GM12878 (cell line): ENCODE measurements around the gene MMP1. TPM values are rescaled to one million over a fixed set of nuclear protein-coding genes. Genes with fewer than 3 reads are reported as not detected.

ENCODE experiments used
- ATAC-seq: fragments of 200-7000 bp; cut with Tn5 transposase; 3 replicates; pipeline ENCODE4 v1.9.1; 2020; ENCODE audit warnings: mild to moderate bottlenecking, moderate library complexity
- BruUV-seq: library from RNA; stranded (reverse); fragments of 400-500 nt; replicated peaks from 2 replicates; lab custom pipeline; 2021; lab: Mats Ljungman, UMichigan
- CTCF ChIA-PET: fragments of 300-600 bp; sonication (Branson Sonifier 250); formaldehyde crosslinking; extraction: SDS; loops from one replicate; lab custom pipeline; 2021; ENCODE audit warnings: inconsistent platforms; lab: Yijun Ruan, JAX
- POLR2A ChIA-PET: fragments of 350-600 bp; formaldehyde crosslinking; extraction: SDS; loops from one replicate; lab custom pipeline; 2021; ENCODE audit warnings: inconsistent platforms; lab: Charles Lee
- RAD21 ChIA-PET: fragments of 300-600 bp; sonication (Branson Sonifier 250); formaldehyde crosslinking; loops from one replicate; lab custom pipeline; 2023; ENCODE audit warnings: antibody characterized with exemption; ENCODE audit not compliant: unreplicated experiment; lab: Charles Lee
- SMC1A ChIA-PET: fragments of 300-600 bp; sonication (Branson Sonifier 250); formaldehyde crosslinking; loops from one replicate; lab custom pipeline; 2023; ENCODE audit not compliant: unreplicated experiment, uncharacterized antibody; lab: Charles Lee
- DNase-seq: peaks from one replicate; pipeline ENCODE4 v3.0.0-alpha.2; 2011; ENCODE audit warnings: low read depth, low spot score
- FAIRE-seq: peaks from 3 replicates; lab custom pipeline; 2011; peaks lifted over from hg19 to GRCh38; lab: Jason Lieb, UNC
- H2AFZ ChIP-seq: 2 replicates; pipeline ENCODE4 v1.6.0; 2011; ENCODE audit warnings: low read depth, low read length, control low read depth; ENCODE audit not compliant: control insufficient read depth
- H3K27ac ChIP-seq: 2 replicates; pipeline ENCODE4 v1.5.1; 2011; ENCODE audit warnings: control low read depth; ENCODE audit not compliant: control insufficient read depth, insufficient read depth
- H3K27me3 ChIP-seq, 2 experiments: replicated peaks in 1 of 2; 2 replicates each; pipeline versions ENCODE4 v1.6.0 to v1.6.1; 2011; ENCODE audit warnings: low read length in 1 of 2; ENCODE audit not compliant: control insufficient read depth in 2 of 2, insufficient read depth in 2 of 2
- H3K36me3 ChIP-seq, 2 experiments: 2 replicates each; pipeline ENCODE4 v1.5.1; 2011; ENCODE audit warnings: low read length in 1 of 2; ENCODE audit not compliant: control insufficient read depth in 2 of 2, insufficient read depth in 2 of 2
- H3K4me1 ChIP-seq: 2 replicates; pipeline ENCODE4 v1.6.1; 2011; ENCODE audit warnings: mild to moderate bottlenecking, low read length, moderate library complexity, mixed read lengths; ENCODE audit not compliant: control insufficient read depth, insufficient read depth
- H3K4me2 ChIP-seq: 2 replicates; pipeline ENCODE4 v1.6.0; 2011; ENCODE audit warnings: control low read depth; ENCODE audit not compliant: control insufficient read depth, insufficient read depth
- H3K4me3 ChIP-seq: fragments of 200-600 bp; sonication (generic); 2 replicates; pipeline ENCODE4 v1.5.1; 2016
- H3K79me2 ChIP-seq: 2 replicates; pipeline ENCODE4 v1.6.0; 2011; ENCODE audit warnings: low read length; ENCODE audit not compliant: control insufficient read depth, insufficient read depth
- H3K9ac ChIP-seq: 2 replicates; pipeline ENCODE4 v1.8.0; 2011; ENCODE audit warnings: low read length, control low read depth, mixed read lengths; ENCODE audit not compliant: control insufficient read depth, insufficient read depth
- H3K9me3 ChIP-seq: replicated peaks from 3 replicates; pipeline ENCODE4 v1.5.1; 2011; ENCODE audit warnings: mild to moderate bottlenecking, low read length; ENCODE audit not compliant: control insufficient read depth, insufficient read depth
- H4K20me1 ChIP-seq: 2 replicates; pipeline ENCODE4 v1.6.0; 2011; ENCODE audit not compliant: control insufficient read depth, insufficient read depth
- BHLHE40 ChIP-seq, 2 experiments: fragments of 450-650 bp in 1 of 2; IDR thresholded peaks; 2 replicates each; pipeline ENCODE4 v1.6.1; 2011 to 2017; ENCODE audit warnings: low read depth in 2 of 2, borderline replicate concordance in 1 of 2, improper control_type of control experiment in 1 of 2, low read length in 1 of 2, mild to moderate bottlenecking in 1 of 2
- CTCF ChIP-seq, 3 experiments: IDR thresholded peaks in 2 of 3; conservative IDR thresholded peaks in 1 of 3; 2 replicates each; pipeline ENCODE4 v1.5.1; 2011; ENCODE audit warnings: low read depth in 3 of 3, low read length in 3 of 3, mild to moderate bottlenecking in 3 of 3, control low read depth in 2 of 3, moderate library complexity in 2 of 3, inconsistent platforms in 1 of 3, mixed read lengths in 1 of 3; ENCODE audit not compliant: control insufficient read depth in 2 of 3, insufficient read depth in 1 of 3; ENCODE audit errors: extremely low read depth in 1 of 3
- FOS ChIP-seq: IDR thresholded peaks from 3 replicates; pipeline ENCODE4 v1.6.1; 2011; ENCODE audit warnings: borderline replicate concordance; ENCODE audit not compliant: insufficient read length; ENCODE audit errors: extremely low read depth
- KDM1A ChIP-seq: fragments of 200-600 bp; sonication (generic); IDR thresholded peaks from 2 replicates; pipeline ENCODE4 v1.6.1; 2016; ENCODE audit warnings: borderline replicate concordance
- MEF2A ChIP-seq: IDR thresholded peaks from 2 replicates; pipeline ENCODE4 v1.6.1; 2011; ENCODE audit warnings: low read depth, mild to moderate bottlenecking, low read length, moderate library complexity; ENCODE audit not compliant: insufficient read depth
- PML ChIP-seq: IDR thresholded peaks from 2 replicates; pipeline ENCODE4 v1.6.1; 2012; ENCODE audit warnings: low read length, inconsistent platforms
- SIN3A ChIP-seq: IDR thresholded peaks from 2 replicates; pipeline ENCODE4 v1.6.1; 2012; ENCODE audit warnings: low read depth, low read length, improper control_type of control experiment
- SUZ12 ChIP-seq: fragments of 200-600 bp; sonication (generic); IDR thresholded peaks from one replicate; pipeline ENCODE4 v1.6.1; 2018; ENCODE audit warnings: antibody characterized with exemption, mild to moderate bottlenecking; ENCODE audit not compliant: unreplicated experiment
- ZBTB11 ChIP-seq: fragments of 450-650 bp; formaldehyde crosslinking; IDR thresholded peaks from 2 replicates; pipeline ENCODE4 v1.5.0; 2022; ENCODE audit warnings: mild to moderate bottlenecking, missing genetic modification characterization
- ZBTB33 ChIP-seq: fragments of 450-650 bp; IDR thresholded peaks from 2 replicates; pipeline ENCODE4 v1.6.1; 2017; ENCODE audit warnings: mild to moderate bottlenecking
- ZZZ3 ChIP-seq: IDR thresholded peaks from 2 replicates; pipeline ENCODE4 v1.6.1; 2011; ENCODE audit warnings: low read depth; ENCODE audit not compliant: control insufficient read depth, insufficient read length
- in situ Hi-C: fragments of 300-500 bp; cut with MboI; formaldehyde crosslinking; loops from 9 replicates; pipeline ENCODE4 v1.14.3; 2018; ENCODE audit warnings: mixed read lengths
- intact Hi-C: fragments of 100-400 bp; cut with micrococcal nuclease; formaldehyde crosslinking; loops from one replicate; pipeline ENCODE4 v1.14.2; 2022; ENCODE audit not compliant: unreplicated experiment
- polyA plus RNA-seq, 11 experiments: library from polyadenylated mRNA; depleted of rRNA in 4 of 11; unstranded in 6 of 11; stranded (reverse) in 5 of 11; fragments of >200 nt; fragmentation: Nextera tagmentation in 4 of 11; fragmentation: Illumina TruSeq in 1 of 11; extraction: Ambion mirVana in 4 of 11; extraction: Trizol in 1 of 11; gene quantifications; 1 replicate in 1 of 11; 2 replicates in 10 of 11; pipeline versions ENCODE4 v1.2.1 to v1.2.3, GENCODE V29; 2011 to 2016; ENCODE audit warnings: inconsistent platforms in 2 of 11, missing spikeins in 2 of 11, low read depth in 1 of 11
- total RNA-seq, 4 experiments: library from RNA; depleted of rRNA in 3 of 4; stranded (reverse); fragments of >200 nt in 3 of 4; fragmentation: Illumina TruSeq in 1 of 4; extraction: Trizol in 1 of 4; gene quantifications; 2 replicates each; pipeline versions ENCODE4 v1.2.1 to v1.2.3, GENCODE V29; 2013 to 2021

Gene MMP1
- total and polyA plus RNA-seq, 10 of the 15 experiments (the other 5 are each of a cell fraction or from before 2014, with no cell fraction given), result not detected

- Histone ChIP-seq H3K4me2 (no peak overlapping the region), H3K27me3 (no peaks in the 10 kb centered on the region; a peak in 1 of 4 replicates), H3K4me3 (no peak overlapping the region), H3K9ac (no peak overlapping the region), H3K36me3 (no peaks in the 10 kb centered on the region), H3K79me2 (no peaks in the 10 kb centered on the region), H3K4me1 (no peaks in the 10 kb centered on the region), H3K9me3 (no peaks in the 10 kb centered on the region), H3K27ac (no peak overlapping the region), H2AFZ (no peak overlapping the region), H4K20me1 (no peaks in the 10 kb centered on the region)
- ChIA-PET POLR2A (no interaction called here), RAD21 (no interaction called here), CTCF (no interaction called here), SMC1A (no interaction called here)
- in situ Hi-C loops (no loop called here), intact Hi-C loops (no loop called here)
- ATAC-seq (no peak), DNase-seq (no peak), FAIRE-seq (no peak)
- TF ChIP-seq ZBTB33, result no peak
- TF ChIP-seq SUZ12, result no peak
- TF ChIP-seq CTCF (IDR thresholded peaks at IDR 0.05 in 2 of 3, conservative IDR thresholded peaks at IDR 0.05 in 1 of 3; ENCODE audit: control insufficient read depth in 2 of 3, extremely low read depth in 1 of 3, insufficient read depth in 1 of 3, low read depth in 3 of 3, low read length in 3 of 3), result no peak
- TF ChIP-seq SIN3A, result no peak
- TF ChIP-seq FOS, result no peak
- TF ChIP-seq ZBTB11 (CRISPR knock-in tag), result no peak
- TF ChIP-seq BHLHE40 (IDR thresholded peaks at IDR 0.05; ENCODE audit: borderline replicate concordance in 1 of 2, low read depth in 2 of 2, low read length in 1 of 2), result no peak
- TF ChIP-seq ZZZ3, result no peak
- no peak for TF ChIP-seq PML
- no peak for TF ChIP-seq MEF2A
- TF ChIP-seq KDM1A, result no peak
- BruUV-seq, result no TSS peak
Observed at GRCh38 chr11:102751673-102752072, 46.3 kb downstream of the MMP1 start.
